MM.1S (cell line): Measurements from ENCODE around the gene CDK5RAP3.
"Not testable (repeated sequence)": the region's sequence is repeated elsewhere in the genome, so short reads cannot be mapped to it uniquely, and the experiment has no call there.

Source experiments
- DNase-seq: peaks from one replicate; pipeline ENCODE4 v3.0.0-alpha.2; 2015
- H2AFZ ChIP-seq: fragments of 300-600 bp; sonication (generic); 2 replicates; pipeline ENCODE4 v1.6.0; 2016; ENCODE audit warnings: antibody characterized with exemption, low read length
- H3F3A ChIP-seq: fragments of 300-600 bp; sonication (generic); 2 replicates; pipeline ENCODE4 v1.6.1; 2016; ENCODE audit warnings: mild to moderate bottlenecking, antibody characterized with exemption, low read length, moderate library complexity, mixed read lengths; ENCODE audit not compliant: insufficient read depth
- H3K27ac ChIP-seq: fragments of 300-600 bp; sonication (generic); 2 replicates; pipeline ENCODE4 v1.5.1; 2016; ENCODE audit warnings: mild to moderate bottlenecking, low read length
- H3K27me3 ChIP-seq: fragments of 300-600 bp; sonication (generic); replicated peaks from 2 replicates; pipeline ENCODE4 v1.6.0; 2016; ENCODE audit warnings: low read length; ENCODE audit not compliant: insufficient read depth
- H3K36me3 ChIP-seq: fragments of 300-600 bp; sonication (generic); replicated peaks from 2 replicates; pipeline ENCODE4 v1.6.1; 2016; ENCODE audit warnings: mild to moderate bottlenecking, low read length, mixed read lengths; ENCODE audit not compliant: insufficient read depth
- H3K4me1 ChIP-seq: fragments of 300-600 bp; sonication (generic); 2 replicates; pipeline ENCODE4 v1.6.1; 2016; ENCODE audit warnings: low read length, mixed read lengths
- H3K4me2 ChIP-seq: fragments of 300-600 bp; sonication (generic); 2 replicates; pipeline ENCODE4 v1.6.0; 2016; ENCODE audit warnings: low read depth, low read length
- H3K4me3 ChIP-seq: fragments of 300-600 bp; sonication (generic); 2 replicates; pipeline ENCODE4 v1.5.1; 2016; ENCODE audit warnings: low read length, mixed read lengths
- H3K79me2 ChIP-seq: fragments of 300-600 bp; sonication (generic); 2 replicates; pipeline ENCODE4 v1.6.1; 2016; ENCODE audit warnings: mixed run types, low read length, mixed read lengths
- H3K9ac ChIP-seq: fragments of 300-600 bp; sonication (generic); 2 replicates; pipeline ENCODE4 v1.6.1; 2016; ENCODE audit warnings: low read length, mixed read lengths
- H3K9me2 ChIP-seq: fragments of 300-600 bp; sonication (generic); replicated peaks from 2 replicates; pipeline ENCODE4 v1.6.1; 2016; ENCODE audit warnings: mild to moderate bottlenecking, low read length, mixed read lengths; ENCODE audit not compliant: insufficient read depth
- H3K9me3 ChIP-seq: fragments of 300-600 bp; sonication (generic); replicated peaks from 2 replicates; pipeline ENCODE4 v1.6.1; 2016; ENCODE audit warnings: mild to moderate bottlenecking, low read length, mixed read lengths; ENCODE audit not compliant: insufficient read depth
- H4K20me1 ChIP-seq: fragments of 300-600 bp; sonication (generic); 2 replicates; pipeline ENCODE4 v1.6.1; 2016; ENCODE audit warnings: mild to moderate bottlenecking, low read length, moderate library complexity, mixed read lengths; ENCODE audit not compliant: insufficient read depth
- CTCF ChIP-seq: fragments of 300-600 bp; sonication (generic); IDR thresholded peaks from 2 replicates; pipeline ENCODE4 v1.5.1; 2016; ENCODE audit warnings: antibody characterized with exemption, low read length, mixed read lengths
- EZH2 ChIP-seq: fragments of 300-600 bp; sonication (generic); optimal IDR thresholded peaks from 2 replicates; pipeline ENCODE3; 2017; ENCODE audit warnings: low read depth, mild to moderate bottlenecking, antibody characterized with exemption, low read length, mixed read lengths
- EZH2phosphoT487 ChIP-seq: fragments of 300-600 bp; sonication (generic); IDR thresholded peaks from 2 replicates; pipeline ENCODE4 v1.6.1; 2018; ENCODE audit warnings: antibody characterized with exemption, low read length

CDK5RAP3 gene

DNA sequence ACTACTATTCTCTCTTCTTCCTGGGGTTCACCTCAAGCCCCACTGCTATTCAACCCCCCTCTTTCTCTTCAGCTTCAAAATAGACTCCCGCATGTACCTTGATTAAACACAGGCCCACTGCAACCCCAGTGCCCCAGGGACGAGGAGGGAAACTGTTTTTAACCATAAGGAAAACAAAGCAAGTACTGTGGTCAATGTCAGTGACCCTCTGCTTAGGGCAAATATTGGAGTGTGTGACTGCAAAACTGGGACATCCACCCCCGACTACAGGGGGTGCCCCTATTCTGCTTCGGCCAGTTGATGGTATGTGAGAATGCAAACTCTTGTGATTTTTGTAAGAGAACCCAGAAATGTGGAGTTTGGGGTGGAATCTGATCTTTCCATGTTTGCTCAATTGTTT lies 39.1 kb upstream of the CDK5RAP3 start:
- TF ChIP-seq EZH2phosphoT487: no peak
- no peak for TF ChIP-seq EZH2
- TF ChIP-seq CTCF: no peak
- Histone ChIP-seq H3K9me3 (no peaks in the 10 kb centered on the region), H3K9ac (no peak overlapping the region), H3K27ac (no peak overlapping the region), H3K9me2 (no peaks in the 10 kb centered on the region), H4K20me1 (no peaks in the 10 kb centered on the region), H3K27me3 (no peaks in the 10 kb centered on the region), H2AFZ (no peak overlapping the region), H3K4me3 (no peak overlapping the region), H3K4me1 (no peaks in the 10 kb centered on the region), H3K4me2 (no peak overlapping the region), H3K36me3 (no peaks in the 10 kb centered on the region), H3F3A (no peaks in the 10 kb centered on the region; the same call in 1 of the 2 replicates), H3K79me2 (no peaks in the 10 kb centered on the region)
- no peak for DNase-seq

DNA sequence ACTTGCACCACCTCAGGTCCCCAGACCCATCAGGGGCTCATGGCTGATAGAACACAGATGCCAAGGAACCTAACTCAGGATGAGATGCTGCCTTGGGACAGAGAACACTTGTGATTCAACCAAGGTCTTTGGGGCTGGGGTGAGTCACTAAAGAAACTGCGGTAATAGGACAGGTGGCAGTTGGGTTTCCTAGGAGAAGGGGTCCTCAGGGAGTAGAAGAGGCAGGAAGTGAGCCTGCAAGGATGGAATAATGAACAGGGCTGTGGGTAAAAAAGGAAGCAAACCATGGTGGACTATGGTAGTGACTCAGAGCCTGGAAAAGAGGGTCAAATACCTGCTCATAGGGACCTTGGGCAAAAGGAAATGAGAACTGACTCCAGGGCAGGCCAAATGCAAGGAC lies 36.1 kb upstream of the CDK5RAP3 start:
- DNase-seq: no peak
- Histone ChIP-seq H3K4me2 (no peak overlapping the region), H3K79me2 (no peaks in the 10 kb centered on the region), H4K20me1 (no peaks in the 10 kb centered on the region), H3F3A (no peaks in the 10 kb centered on the region), H3K9ac (no peak overlapping the region), H3K36me3 (no peaks in the 10 kb centered on the region), H3K4me3 (no peak overlapping the region), H3K4me1 (no peaks in the 10 kb centered on the region), H3K9me2 (no peaks in the 10 kb centered on the region), H2AFZ (no peak overlapping the region), H3K9me3 (no peaks in the 10 kb centered on the region), H3K27ac (no peak overlapping the region), H3K27me3 (no peaks in the 10 kb centered on the region)
- no peak for TF ChIP-seq EZH2
- no peak for TF ChIP-seq CTCF
- TF ChIP-seq EZH2phosphoT487: no peak

GRCh38 chr17:47935468-47935867 lies 35.4 kb upstream of the CDK5RAP3 start:
- H3K9me2 ChIP-seq, DNase-seq, H3K27ac ChIP-seq, H3K9ac ChIP-seq, H2AFZ ChIP-seq, H3F3A ChIP-seq, H3K4me1 ChIP-seq, H3K79me2 ChIP-seq, H3K4me2 ChIP-seq, H3K9me3 ChIP-seq, H3K27me3 ChIP-seq, H3K36me3 ChIP-seq, H3K4me3 ChIP-seq, H4K20me1 ChIP-seq: not testable (repeated sequence)

GRCh38 chr17:47935961-47936360 lies 35.0 kb upstream of the CDK5RAP3 start:
- no peak for DNase-seq
- no peak overlapping the region for H3K4me3 ChIP-seq
- TF ChIP-seq CTCF (no peak), EZH2 (no peak)
- H3K27me3 ChIP-seq: no peaks in the 10 kb centered on the region
- no peak overlapping the region for H2AFZ ChIP-seq
- H4K20me1 ChIP-seq: no peaks in the 10 kb centered on the region
- H3K79me2 ChIP-seq: no peaks in the 10 kb centered on the region
- H3K4me1 ChIP-seq: peaks cover 7% of the 10 kb centered on the region
- H3K36me3 ChIP-seq: no peaks in the 10 kb centered on the region
- no peak overlapping the region for H3K9ac ChIP-seq
- H3K4me2 ChIP-seq: no peak overlapping the region
- no peak overlapping the region for H3K27ac ChIP-seq
- no peaks in the 10 kb centered on the region for H3K9me2 ChIP-seq
- H3K9me3 ChIP-seq: no peaks in the 10 kb centered on the region
- no peaks in the 10 kb centered on the region for H3F3A ChIP-seq
